Middle frontal gyrus (tissue), 1 donor: ENCODE measurements around the gene ZFYVE26.
"Not testable (repeated sequence)": the region's sequence is repeated elsewhere in the genome, so short reads cannot be mapped to it uniquely, and the experiment has no call there.

Experiments used
- DNase-seq: peaks from one replicate; pipeline ENCODE4 v3.0.0-alpha.2; 2015; ENCODE audit warnings: low spot score; ENCODE audit errors: extremely low spot score

Gene ZFYVE26

GRCh38 chr14:67816326-67817002 lies at the start of gene ZFYVE26:
Gene ZFYVE26, minus strand, starts transcription at chr14:67816590. Its CDS starts 627 bp downstream, at chr14:67815963.
- peak; percentile 95 for DNase-seq

- no peak for DNase-seq
Measured at GRCh38 chr14:67863223-67863622, 46.8 kb upstream of the ZFYVE26 start.

DNA sequence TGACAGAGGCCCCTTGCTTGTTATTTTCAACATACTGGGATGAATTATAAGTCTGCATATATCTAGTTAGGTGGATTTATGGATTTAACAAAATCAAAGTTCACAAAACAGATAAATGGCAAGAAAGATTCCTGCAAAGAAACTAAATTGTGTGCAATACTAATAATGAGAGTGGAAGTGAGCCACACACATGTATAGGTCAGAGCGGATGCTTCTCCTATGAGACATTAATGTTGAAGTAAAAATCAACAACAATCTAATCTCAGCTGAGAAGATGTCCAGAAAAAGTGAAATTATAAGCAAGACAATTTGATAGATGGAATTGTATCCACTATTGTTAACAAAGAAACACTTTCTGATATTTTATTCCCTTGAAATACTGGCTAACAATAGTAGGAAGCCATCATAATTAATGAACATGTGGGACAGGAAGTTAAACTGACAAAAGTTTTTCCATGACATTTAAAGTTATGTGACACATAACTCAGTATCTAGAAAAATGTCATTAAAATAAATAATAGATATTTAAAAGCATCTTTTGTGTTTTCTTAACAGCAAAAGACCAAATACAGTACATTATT lies 42.9 kb upstream of the ZFYVE26 start:
- no peak for DNase-seq

DNA sequence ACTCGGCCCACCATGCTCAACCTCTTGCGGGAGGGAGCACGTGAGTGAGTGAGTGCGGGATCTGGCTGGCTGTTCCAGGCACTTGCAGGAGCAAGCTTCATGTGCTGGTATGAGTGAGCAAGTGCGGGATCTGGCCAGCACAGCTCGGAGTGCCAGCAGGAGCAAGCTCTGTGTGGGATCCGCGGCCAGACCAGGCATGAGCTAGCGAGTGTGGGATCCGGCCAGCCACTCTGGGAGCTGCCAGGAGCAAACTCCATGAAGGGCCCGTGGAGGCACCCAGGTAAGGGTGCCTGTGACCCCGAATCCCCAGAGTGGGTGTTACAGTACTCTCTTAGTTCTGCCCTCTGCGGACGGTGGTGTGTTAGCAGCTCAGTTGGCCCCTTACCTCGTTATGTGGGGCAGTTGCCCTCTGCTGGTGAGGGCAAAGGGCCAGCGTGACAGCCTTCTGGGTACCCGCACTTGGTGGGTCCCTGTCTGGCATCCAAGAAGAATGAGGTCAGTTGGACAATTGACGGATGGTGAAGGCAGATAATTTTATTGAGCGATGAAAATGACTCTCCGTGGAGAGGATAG lies 41.5 kb upstream of the ZFYVE26 start:
- DNase-seq, result no peak

- DNase-seq, result no peak
Measured at GRCh38 chr14:67856827-67857226, 40.4 kb upstream of the ZFYVE26 start.

DNA sequence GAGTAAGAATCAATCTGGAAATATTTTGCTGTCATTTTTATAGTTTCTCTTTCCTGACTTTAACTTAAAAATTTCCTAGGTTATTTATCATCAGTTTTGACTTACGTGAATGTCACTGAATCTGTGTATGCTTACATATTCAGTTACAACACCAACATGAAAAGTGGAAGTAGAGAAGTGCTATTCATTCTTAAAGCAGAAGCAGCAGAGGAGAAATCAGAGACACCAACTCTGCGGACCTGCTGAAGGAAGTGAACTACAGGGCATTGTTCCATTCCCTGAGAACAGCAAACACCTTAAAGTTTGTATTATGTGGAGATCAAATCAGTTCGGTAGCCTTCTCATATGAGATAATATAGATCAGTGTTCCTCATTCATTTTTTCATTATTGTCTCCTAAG lies 37.3 kb upstream of the ZFYVE26 start:
- DNase-seq, result no peak

- DNase-seq, result no peak
Measured at GRCh38 chr14:67852926-67853604, 36.7 kb upstream of the ZFYVE26 start.

GRCh38 chr14:67851785-67852410 lies 35.5 kb upstream of the ZFYVE26 start:
- DNase-seq, result no peak

- no peak for DNase-seq
Measured at GRCh38 chr14:67850066-67850830, 33.9 kb upstream of the ZFYVE26 start.

GRCh38 chr14:67846029-67846610 lies 29.7 kb upstream of the ZFYVE26 start:
- DNase-seq, result no peak

GRCh38 chr14:67837011-67837624 lies 20.7 kb upstream of the ZFYVE26 start:
- no peak for DNase-seq

GRCh38 chr14:67835596-67835995 lies 19.2 kb upstream of the ZFYVE26 start:
- no peak for DNase-seq

GRCh38 chr14:67833403-67833802 lies 17.0 kb upstream of the ZFYVE26 start:
- DNase-seq, result no peak

GRCh38 chr14:67831113-67831512 lies 14.7 kb upstream of the ZFYVE26 start:
- no peak for DNase-seq

GRCh38 chr14:67821121-67821520 lies 4.7 kb upstream of the ZFYVE26 start:
- DNase-seq, result no peak

GRCh38 chr14:67820428-67820971 lies 4.1 kb upstream of the ZFYVE26 start:
- no peak for DNase-seq

GRCh38 chr14:67819563-67820421 lies 3.4 kb upstream of the ZFYVE26 start, which contains the start of gene RAD51B:
Gene RAD51B, plus strand, starts transcription at chr14:67819779.
- peak; percentile 87 for DNase-seq

DNA sequence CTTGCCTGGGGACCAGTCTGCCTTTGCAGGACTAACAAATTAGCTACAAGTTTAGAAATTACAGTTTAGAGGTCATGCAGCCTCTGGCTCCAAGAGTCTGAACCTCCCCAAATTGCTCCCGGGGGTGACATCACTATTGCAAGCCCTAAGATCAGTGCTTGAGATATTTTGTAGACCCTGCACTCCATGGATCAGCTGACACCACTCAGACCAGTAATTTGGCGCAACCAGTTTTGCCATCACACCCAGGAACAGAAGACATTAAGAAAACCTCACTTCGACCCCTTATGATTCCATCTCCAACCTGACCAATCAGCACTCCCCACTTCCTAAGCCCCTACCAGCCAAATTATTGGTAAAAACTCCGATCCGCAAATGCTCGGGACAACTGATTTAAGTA lies 2.1 kb upstream of the ZFYVE26 start:
- not testable (repeated sequence) for DNase-seq
